HG03159 (cell line): Measurements from ENCODE around the gene LAS1L.
"Not testable (repeated sequence)": the region's sequence is repeated elsewhere in the genome, so short reads cannot be mapped to it uniquely, and the experiment has no call there.

ENCODE experiments used
- ATAC-seq: cut with Tn5 transposase; IDR thresholded peaks from one replicate; pipeline ENCODE4 v1.9.1; 2021; ENCODE audit warnings: mild to moderate bottlenecking, moderate library complexity; ENCODE audit not compliant: unreplicated experiment

The LAS1L gene

GRCh38 chrX:65534450-65535292 is at the start of gene LAS1L:
LAS1L (minus strand) TSS chrX:65534787; CDS start chrX:65534715, 72 bp downstream.
- peak; percentile 99 for ATAC-seq

GRCh38 chrX:65582450-65583082 is 48.0 kb upstream of the LAS1L start:
- no peak for ATAC-seq

GRCh38 chrX:65581661-65582339 is 47.2 kb upstream of the LAS1L start:
- peak; percentile 86 for ATAC-seq

- no peak for ATAC-seq
These were observed 43.8 kb upstream of the LAS1L start for GRCh38 chrX:65578346-65578745.

- peak; percentile 50 for ATAC-seq
These were observed 41.6 kb upstream of the LAS1L start for GRCh38 chrX:65576160-65576559.

GRCh38 chrX:65575022-65575421 is 40.4 kb upstream of the LAS1L start:
- ATAC-seq: no peak

- no peak for ATAC-seq
These were observed 39.8 kb upstream of the LAS1L start for GRCh38 chrX:65574356-65574755.

GRCh38 chrX:65572971-65573370 is 38.4 kb upstream of the LAS1L start:
- ATAC-seq: no peak

- not testable (repeated sequence) for ATAC-seq
These were observed 28.3 kb upstream of the LAS1L start for GRCh38 chrX:65562850-65563249.

- ATAC-seq: no peak
These were observed 17.1 kb upstream of the LAS1L start for GRCh38 chrX:65551489-65552339.

GRCh38 chrX:65551086-65551485 is 16.5 kb upstream of the LAS1L start:
- no peak for ATAC-seq

- no peak for ATAC-seq
These were observed 10.9 kb upstream of the LAS1L start for GRCh38 chrX:65545456-65545855.

GRCh38 chrX:65537229-65537628 is 2.6 kb upstream of the LAS1L start:
- ATAC-seq: no peak

GRCh38 chrX:65536291-65536690 is 1.7 kb upstream of the LAS1L start:
- ATAC-seq: no peak

- no peak for ATAC-seq
These were observed 2.6 kb downstream of the LAS1L start for GRCh38 chrX:65532016-65532415.

GRCh38 chrX:65528705-65529340 is 5.8 kb downstream of the LAS1L start:
- no peak for ATAC-seq

- no peak for ATAC-seq
These were observed 6.3 kb downstream of the LAS1L start for GRCh38 chrX:65528293-65528692.

- ATAC-seq: no peak
These were observed 10.4 kb downstream of the LAS1L start for GRCh38 chrX:65524139-65524538.

- ATAC-seq: no peak
These were observed 11.7 kb downstream of the LAS1L start for GRCh38 chrX:65522739-65523372.

- ATAC-seq: not testable (repeated sequence)
These were observed 15.1 kb downstream of the LAS1L start for GRCh38 chrX:65519530-65519929.
